Measurements from ENCODE around the gene SNCB. TPM values are rescaled to one million over a fixed set of nuclear protein-coding genes. Genes with fewer than 3 reads are reported as not detected.

Gene SNCB
- total and polyA plus RNA-seq, 2 donors (not counting 1 experiment from before 2014, with no cell fraction given), result 0.17 to 0.22 TPM

DNA sequence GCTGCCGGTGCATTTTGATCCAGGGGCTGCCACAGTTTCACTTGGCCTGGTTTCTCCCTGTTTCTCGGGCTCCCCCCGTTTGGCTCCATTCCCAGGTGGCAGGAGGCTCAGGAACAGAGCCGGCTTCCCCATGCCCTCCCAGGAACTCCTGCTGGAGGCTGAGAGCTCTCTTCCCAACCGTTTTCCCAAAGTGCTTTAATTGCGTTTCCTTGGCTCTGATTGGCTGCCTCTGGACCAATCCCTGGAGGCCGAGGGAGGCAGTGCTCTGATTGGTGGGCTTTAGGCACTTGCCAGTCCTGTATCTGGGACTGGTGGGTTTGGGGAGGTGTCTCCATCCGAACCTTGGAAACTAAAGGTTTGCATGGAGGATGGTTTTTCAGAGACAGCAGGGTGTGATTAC is 21.8 kb upstream of the SNCB start:
- no peak for DNase-seq (ENCODE audit: low read depth in 2 of 2)
- TF ChIP-seq, protein P1, sequence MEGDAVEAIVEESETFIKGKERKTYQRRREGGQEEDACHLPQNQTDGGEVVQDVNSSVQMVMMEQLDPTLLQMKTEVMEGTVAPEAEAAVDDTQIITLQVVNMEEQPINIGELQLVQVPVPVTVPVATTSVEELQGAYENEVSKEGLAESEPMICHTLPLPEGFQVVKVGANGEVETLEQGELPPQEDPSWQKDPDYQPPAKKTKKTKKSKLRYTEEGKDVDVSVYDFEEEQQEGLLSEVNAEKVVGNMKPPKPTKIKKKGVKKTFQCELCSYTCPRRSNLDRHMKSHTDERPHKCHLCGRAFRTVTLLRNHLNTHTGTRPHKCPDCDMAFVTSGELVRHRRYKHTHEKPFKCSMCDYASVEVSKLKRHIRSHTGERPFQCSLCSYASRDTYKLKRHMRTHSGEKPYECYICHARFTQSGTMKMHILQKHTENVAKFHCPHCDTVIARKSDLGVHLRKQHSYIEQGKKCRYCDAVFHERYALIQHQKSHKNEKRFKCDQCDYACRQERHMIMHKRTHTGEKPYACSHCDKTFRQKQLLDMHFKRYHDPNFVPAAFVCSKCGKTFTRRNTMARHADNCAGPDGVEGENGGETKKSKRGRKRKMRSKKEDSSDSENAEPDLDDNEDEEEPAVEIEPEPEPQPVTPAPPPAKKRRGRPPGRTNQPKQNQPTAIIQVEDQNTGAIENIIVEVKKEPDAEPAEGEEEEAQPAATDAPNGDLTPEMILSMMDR (conservative IDR thresholded peaks at IDR 0.05 in 1 of 2, IDR thresholded peaks at IDR 0.05 in 1 of 2; ENCODE audit: low read depth in 1 of 2, low read length in 2 of 2), result no peak
- no peak for TF ChIP-seq EZH2 (IDR thresholded peaks at IDR 0.05; ENCODE audit: low read length, missing control alignments)
- H3K4me1 ChIP-seq (ENCODE audit: control insufficient read depth, extremely low read depth, insufficient read depth, low read length), result peaks cover 11% of the 10 kb centered on the region
- H3K4me2 ChIP-seq (ENCODE audit: extremely low read depth, insufficient read depth, low read length), result no peak overlapping the region
- H3K4me3 ChIP-seq (replicated peaks in 1 of 4; ENCODE audit: control extremely low read depth in 1 of 4, insufficient read depth in 1 of 4, low read depth in 3 of 4, low read length in 4 of 4), result no peak overlapping the region
- peaks cover 4% of the 10 kb centered on the region for H3K36me3 ChIP-seq (ENCODE audit: control insufficient read depth, insufficient read depth, low read length)
- H3K9ac ChIP-seq (ENCODE audit: insufficient read depth, low read length), result no peak overlapping the region
- H3K79me2 ChIP-seq (ENCODE audit: control insufficient read depth, insufficient read depth, low read length), result peaks cover 12% of the 10 kb centered on the region
- H4K20me1 ChIP-seq (ENCODE audit: control insufficient read depth, extremely low read depth, insufficient read depth, low read length), result no peaks in the 10 kb centered on the region
- H3K27ac ChIP-seq (ENCODE audit: insufficient read depth, low read length), result no peak overlapping the region
- H3K9me3 ChIP-seq (ENCODE audit: control insufficient read depth, insufficient read depth, low read depth, low read length), result no peaks in the 10 kb centered on the region
- H3K27me3 ChIP-seq (ENCODE audit: control insufficient read depth, insufficient read depth, low read length), result no peaks in the 10 kb centered on the region
- no peak overlapping the region for H2AFZ ChIP-seq (ENCODE audit: low read length)

DNA sequence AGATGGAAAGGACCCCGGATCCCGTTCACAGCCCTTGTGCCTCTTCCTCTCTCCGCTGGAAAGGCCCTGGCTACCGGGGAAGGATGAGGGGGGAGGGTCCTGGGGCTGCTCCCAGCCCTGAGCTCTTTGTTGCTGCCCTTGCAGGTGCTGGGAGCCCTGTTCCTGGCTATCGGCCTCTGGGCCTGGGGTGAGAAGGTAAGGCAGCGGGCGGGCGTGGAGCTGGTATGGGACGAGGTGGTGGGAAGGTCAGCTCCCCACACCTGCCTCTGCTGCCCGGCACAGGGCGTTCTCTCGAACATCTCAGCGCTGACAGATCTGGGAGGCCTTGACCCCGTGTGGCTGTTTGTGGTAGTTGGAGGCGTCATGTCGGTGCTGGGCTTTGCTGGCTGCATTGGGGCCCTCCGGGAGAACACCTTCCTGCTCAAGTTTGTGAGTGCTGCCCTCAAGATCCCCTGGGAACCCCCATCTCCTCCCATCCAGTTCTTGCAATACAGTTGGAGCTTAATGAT is 21.2 kb upstream of the SNCB start:
- Histone ChIP-seq H2AFZ (ENCODE audit: low read length) (no peak overlapping the region), H3K27me3 (ENCODE audit: control insufficient read depth, insufficient read depth, low read length) (no peaks in the 10 kb centered on the region), H3K4me2 (ENCODE audit: extremely low read depth, insufficient read depth, low read length) (no peak overlapping the region), H3K4me1 (ENCODE audit: control insufficient read depth, extremely low read depth, insufficient read depth, low read length) (peaks cover 15% of the 10 kb centered on the region), H3K4me3 (replicated peaks in 1 of 4; ENCODE audit: control extremely low read depth in 1 of 4, insufficient read depth in 1 of 4, low read depth in 3 of 4, low read length in 4 of 4) (no peak overlapping the region), H3K27ac (ENCODE audit: insufficient read depth, low read length) (no peak overlapping the region), H4K20me1 (ENCODE audit: control insufficient read depth, extremely low read depth, insufficient read depth, low read length) (no peaks in the 10 kb centered on the region), H3K79me2 (ENCODE audit: control insufficient read depth, insufficient read depth, low read length) (peaks cover 12% of the 10 kb centered on the region), H3K9me3 (ENCODE audit: control insufficient read depth, insufficient read depth, low read depth, low read length) (no peaks in the 10 kb centered on the region), H3K36me3 (ENCODE audit: control insufficient read depth, insufficient read depth, low read length) (peaks cover 2% of the 10 kb centered on the region), H3K9ac (ENCODE audit: insufficient read depth, low read length) (no peak overlapping the region)
- TF ChIP-seq, protein P1 (conservative IDR thresholded peaks at IDR 0.05 in 1 of 2, IDR thresholded peaks at IDR 0.05 in 1 of 2; ENCODE audit: low read depth in 1 of 2, low read length in 2 of 2), result no peak
- no peak for TF ChIP-seq EZH2 (IDR thresholded peaks at IDR 0.05; ENCODE audit: low read length, missing control alignments)
- no peak for DNase-seq (ENCODE audit: low read depth in 2 of 2)

DNA sequence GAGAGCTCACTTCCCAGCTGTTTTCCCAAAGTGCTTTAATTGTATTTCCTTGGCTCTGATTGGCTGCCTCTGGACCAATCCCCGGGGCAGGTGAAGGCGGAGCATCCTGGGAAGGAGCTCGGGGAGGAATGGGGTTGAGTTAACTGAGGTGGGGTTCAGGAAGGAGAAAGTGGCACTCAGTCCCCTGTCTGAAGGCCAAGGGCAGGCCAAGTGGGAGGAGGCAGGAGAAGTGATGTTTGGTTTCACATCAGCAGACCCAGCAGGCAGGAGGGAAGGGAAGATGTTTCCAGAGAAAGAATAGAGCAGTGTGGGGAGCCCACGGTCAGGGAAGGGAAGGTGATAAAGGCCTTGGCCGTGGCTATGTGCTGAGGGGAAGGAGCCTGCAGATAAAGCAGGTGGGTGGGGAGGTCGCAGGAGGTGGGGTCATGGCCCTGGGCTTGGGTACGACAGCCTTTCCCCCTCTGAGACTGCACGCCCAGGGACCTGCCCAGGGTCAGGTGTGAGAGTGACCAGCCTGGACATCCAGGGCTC is 20.1 kb upstream of the SNCB start:
- Histone ChIP-seq H3K4me3 (replicated peaks in 1 of 4; ENCODE audit: control extremely low read depth in 1 of 4, insufficient read depth in 1 of 4, low read depth in 3 of 4, low read length in 4 of 4) (no peak overlapping the region), H3K36me3 (ENCODE audit: control insufficient read depth, insufficient read depth, low read length) (peaks cover 2% of the 10 kb centered on the region), H4K20me1 (ENCODE audit: control insufficient read depth, extremely low read depth, insufficient read depth, low read length) (no peaks in the 10 kb centered on the region), H3K4me2 (ENCODE audit: extremely low read depth, insufficient read depth, low read length) (no peak overlapping the region), H3K79me2 (ENCODE audit: control insufficient read depth, insufficient read depth, low read length) (peaks cover 12% of the 10 kb centered on the region), H3K9ac (ENCODE audit: insufficient read depth, low read length) (no peak overlapping the region), H3K27me3 (ENCODE audit: control insufficient read depth, insufficient read depth, low read length) (no peaks in the 10 kb centered on the region), H3K4me1 (ENCODE audit: control insufficient read depth, extremely low read depth, insufficient read depth, low read length) (peaks cover 15% of the 10 kb centered on the region), H3K27ac (ENCODE audit: insufficient read depth, low read length) (no peak overlapping the region), H3K9me3 (ENCODE audit: control insufficient read depth, insufficient read depth, low read depth, low read length) (no peaks in the 10 kb centered on the region), H2AFZ (ENCODE audit: low read length) (no peak overlapping the region)
- TF ChIP-seq, protein P1 (conservative IDR thresholded peaks at IDR 0.05 in 1 of 2, IDR thresholded peaks at IDR 0.05 in 1 of 2; ENCODE audit: low read depth in 1 of 2, low read length in 2 of 2), result no peak
- TF ChIP-seq EZH2 (IDR thresholded peaks at IDR 0.05; ENCODE audit: low read length, missing control alignments), result no peak
- DNase-seq (ENCODE audit: low read depth in 2 of 2), result no peak
